SK-N-SH (cell line): Measurements from ENCODE around the gene CTBP2.

ENCODE experiments used
- JUND ChIP-seq: IDR thresholded peaks from 2 replicates; pipeline ENCODE4 v1.4.0; 2012
- MXI1 ChIP-seq: IDR thresholded peaks from 2 replicates; pipeline ENCODE4 v1.6.1; 2012; ENCODE audit warnings: mild to moderate bottlenecking, low read depth, low read length, improper control_type of control experiment
- RCOR1 ChIP-seq: fragments of 150-350 bp; IDR thresholded peaks from 2 replicates; pipeline ENCODE4 v1.6.1; 2017; ENCODE audit warnings: antibody characterized with exemption, low read length
- RFX5 ChIP-seq: IDR thresholded peaks from 2 replicates; pipeline ENCODE4 v1.6.1; 2012; ENCODE audit warnings: mild to moderate bottlenecking, improper control_type of control experiment, low read length
- SIN3A ChIP-seq: IDR thresholded peaks from 2 replicates; pipeline ENCODE4 v1.6.1; 2012; ENCODE audit warnings: low read depth, mild to moderate bottlenecking, low read length, moderate library complexity, borderline replicate concordance
- SMC3 ChIP-seq: IDR thresholded peaks from 2 replicates; pipeline ENCODE4 v1.6.1; 2012; ENCODE audit warnings: low read depth, low read length, improper control_type of control experiment
- TCF12 ChIP-seq: IDR thresholded peaks from 2 replicates; pipeline ENCODE4 v1.4.0; 2012
- TEAD4 ChIP-seq: IDR thresholded peaks from 2 replicates; pipeline ENCODE4 v1.4.0; 2012; ENCODE audit warnings: mild to moderate bottlenecking, borderline replicate concordance; ENCODE audit not compliant: insufficient read depth
- YY1 ChIP-seq: IDR thresholded peaks from 2 replicates; pipeline ENCODE4 v1.4.0; 2012; ENCODE audit warnings: low read depth, mild to moderate bottlenecking
- TF ChIP-seq, protein P1 (sequence below): fragments of 200-600 bp; sonication (generic); IDR thresholded peaks from 2 replicates; pipeline ENCODE4 v1.6.1; 2017; ENCODE audit warnings: antibody characterized with exemption, mild to moderate bottlenecking, moderate library complexity
- TF ChIP-seq, protein P2 (sequence below): IDR thresholded peaks from 2 replicates; pipeline ENCODE4; 2012
- TF ChIP-seq, protein P3 (sequence below): IDR thresholded peaks from 2 replicates; pipeline ENCODE4 v1.4.0; 2012; ENCODE audit warnings: low read depth

DNA sequence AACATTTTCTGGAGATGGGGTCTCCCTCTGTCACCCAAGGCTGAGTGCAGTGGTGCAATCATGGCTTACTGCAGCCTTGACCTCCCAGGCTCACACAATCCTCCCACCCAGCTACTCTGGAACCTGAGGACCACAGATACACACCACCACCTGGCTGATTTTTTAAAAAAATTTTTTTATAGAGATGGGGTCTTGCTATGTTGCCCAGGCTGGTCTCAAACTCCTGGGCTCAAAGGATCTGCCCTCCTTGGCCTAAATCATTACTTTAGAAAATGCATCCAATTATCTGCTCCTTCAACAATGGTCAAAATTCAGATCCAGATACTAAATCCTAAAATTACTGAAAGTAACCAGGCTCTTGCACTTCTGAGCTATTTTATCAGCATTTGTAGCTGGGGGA lies 55.2 kb downstream of the CTBP2 start:
- TF ChIP-seq, protein P1, sequence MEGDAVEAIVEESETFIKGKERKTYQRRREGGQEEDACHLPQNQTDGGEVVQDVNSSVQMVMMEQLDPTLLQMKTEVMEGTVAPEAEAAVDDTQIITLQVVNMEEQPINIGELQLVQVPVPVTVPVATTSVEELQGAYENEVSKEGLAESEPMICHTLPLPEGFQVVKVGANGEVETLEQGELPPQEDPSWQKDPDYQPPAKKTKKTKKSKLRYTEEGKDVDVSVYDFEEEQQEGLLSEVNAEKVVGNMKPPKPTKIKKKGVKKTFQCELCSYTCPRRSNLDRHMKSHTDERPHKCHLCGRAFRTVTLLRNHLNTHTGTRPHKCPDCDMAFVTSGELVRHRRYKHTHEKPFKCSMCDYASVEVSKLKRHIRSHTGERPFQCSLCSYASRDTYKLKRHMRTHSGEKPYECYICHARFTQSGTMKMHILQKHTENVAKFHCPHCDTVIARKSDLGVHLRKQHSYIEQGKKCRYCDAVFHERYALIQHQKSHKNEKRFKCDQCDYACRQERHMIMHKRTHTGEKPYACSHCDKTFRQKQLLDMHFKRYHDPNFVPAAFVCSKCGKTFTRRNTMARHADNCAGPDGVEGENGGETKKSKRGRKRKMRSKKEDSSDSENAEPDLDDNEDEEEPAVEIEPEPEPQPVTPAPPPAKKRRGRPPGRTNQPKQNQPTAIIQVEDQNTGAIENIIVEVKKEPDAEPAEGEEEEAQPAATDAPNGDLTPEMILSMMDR, result no peak
- no peak for TF ChIP-seq JUND
- TF ChIP-seq RCOR1, result no peak
- TF ChIP-seq, protein P2, sequence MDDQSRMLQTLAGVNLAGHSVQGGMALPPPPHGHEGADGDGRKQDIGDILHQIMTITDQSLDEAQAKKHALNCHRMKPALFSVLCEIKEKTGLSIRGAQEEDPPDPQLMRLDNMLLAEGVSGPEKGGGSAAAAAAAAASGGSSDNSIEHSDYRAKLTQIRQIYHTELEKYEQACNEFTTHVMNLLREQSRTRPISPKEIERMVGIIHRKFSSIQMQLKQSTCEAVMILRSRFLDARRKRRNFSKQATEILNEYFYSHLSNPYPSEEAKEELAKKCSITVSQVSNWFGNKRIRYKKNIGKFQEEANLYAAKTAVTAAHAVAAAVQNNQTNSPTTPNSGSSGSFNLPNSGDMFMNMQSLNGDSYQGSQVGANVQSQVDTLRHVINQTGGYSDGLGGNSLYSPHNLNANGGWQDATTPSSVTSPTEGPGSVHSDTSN, result no peak
- TF ChIP-seq, protein P3, sequence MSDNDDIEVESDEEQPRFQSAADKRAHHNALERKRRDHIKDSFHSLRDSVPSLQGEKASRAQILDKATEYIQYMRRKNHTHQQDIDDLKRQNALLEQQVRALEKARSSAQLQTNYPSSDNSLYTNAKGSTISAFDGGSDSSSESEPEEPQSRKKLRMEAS, result no peak
- no peak for TF ChIP-seq TCF12
- no peak for TF ChIP-seq TEAD4
- no peak for TF ChIP-seq SIN3A
- no peak for TF ChIP-seq YY1
- no peak for TF ChIP-seq RFX5
- no peak for TF ChIP-seq SMC3
- no peak for TF ChIP-seq MXI1
